HepG2 (cell line): ENCODE measurements around the gene SFT2D1.

ENCODE experiments used
- EZH2 ChIP-seq: conservative IDR thresholded peaks from 2 replicates; pipeline ENCODE4 v1.6.1; 2012; ENCODE audit warnings: mild to moderate bottlenecking, low read depth, low read length, moderate library complexity
- IKZF4 ChIP-seq: sonication (generic); formaldehyde crosslinking; IDR thresholded peaks from 2 replicates; pipeline ENCODE4 v1.5.1; 2020; ENCODE audit warnings: borderline replicate concordance, mild to moderate bottlenecking, low read depth, missing genetic modification reagents; ENCODE audit errors: not compliant biosample characterization
- MAFK ChIP-seq, 2 experiments: IDR thresholded peaks in 1 of 2; conservative IDR thresholded peaks in 1 of 2; 2 replicates each; pipeline ENCODE4 v1.6.1; 2011; ENCODE audit warnings: improper control_type of control experiment in 2 of 2, low read length in 2 of 2
- NFKB2 ChIP-seq: sonication (generic); formaldehyde crosslinking; IDR thresholded peaks from 2 replicates; pipeline ENCODE4 v1.4.0; 2020; ENCODE audit warnings: missing genetic modification reagents, borderline replicate concordance
- NR3C1 ChIP-seq: sonication (generic); formaldehyde crosslinking; IDR thresholded peaks from 2 replicates; pipeline ENCODE4 v1.4.0; 2020; ENCODE audit warnings: missing genetic modification reagents
- POLR2A ChIP-seq, 2 experiments: IDR thresholded peaks; 2 replicates each; pipeline ENCODE4 v1.6.1; 2011; ENCODE audit warnings: low read depth in 2 of 2, low read length in 2 of 2, mild to moderate bottlenecking in 1 of 2, moderate library complexity in 1 of 2; ENCODE audit not compliant: insufficient read depth in 1 of 2
- RAD51 ChIP-seq: fragments of 450-650 bp; IDR thresholded peaks from 2 replicates; pipeline ENCODE4 v1.6.1; 2016; ENCODE audit warnings: borderline replicate concordance
- SETDB1 ChIP-seq: sonication (generic); formaldehyde crosslinking; IDR thresholded peaks from 2 replicates; pipeline ENCODE4 v1.5.1; 2020; ENCODE audit warnings: missing genetic modification reagents, mild to moderate bottlenecking, borderline replicate concordance
- SNRNP70 ChIP-seq: fragments of 200-400 bp; formaldehyde crosslinking; IDR thresholded peaks from 2 replicates; pipeline ENCODE4 v1.6.1; 2017; ENCODE audit warnings: mild to moderate bottlenecking, low read depth, low read length, moderate library complexity
- ZFP41 ChIP-seq: sonication (generic); formaldehyde crosslinking; IDR thresholded peaks from 2 replicates; pipeline ENCODE4 v1.4.0; 2020; ENCODE audit warnings: mild to moderate bottlenecking, missing genetic modification reagents, borderline replicate concordance
- TF ChIP-seq, protein P1 (sequence below), 2 experiments: sonication (generic) in 1 of 2; formaldehyde crosslinking in 1 of 2; IDR thresholded peaks; 2 replicates each; pipeline versions ENCODE4 v1.4.0 to v1.6.1; 2018 to 2020; ENCODE audit warnings: missing genetic modification reagents in 2 of 2, borderline replicate concordance in 1 of 2, low read depth in 1 of 2, mild to moderate bottlenecking in 1 of 2, missing biosample characterization in 1 of 2
- TF ChIP-seq, protein P2 (sequence below): sonication (generic); formaldehyde crosslinking; IDR thresholded peaks from 2 replicates; pipeline ENCODE4 v1.4.0; 2020; ENCODE audit warnings: mild to moderate bottlenecking, missing genetic modification reagents
- TF ChIP-seq, protein P3 (sequence below): sonication (generic); formaldehyde crosslinking; IDR thresholded peaks from 2 replicates; pipeline ENCODE4 v1.4.0; 2020; ENCODE audit warnings: missing genetic modification reagents

DNA sequence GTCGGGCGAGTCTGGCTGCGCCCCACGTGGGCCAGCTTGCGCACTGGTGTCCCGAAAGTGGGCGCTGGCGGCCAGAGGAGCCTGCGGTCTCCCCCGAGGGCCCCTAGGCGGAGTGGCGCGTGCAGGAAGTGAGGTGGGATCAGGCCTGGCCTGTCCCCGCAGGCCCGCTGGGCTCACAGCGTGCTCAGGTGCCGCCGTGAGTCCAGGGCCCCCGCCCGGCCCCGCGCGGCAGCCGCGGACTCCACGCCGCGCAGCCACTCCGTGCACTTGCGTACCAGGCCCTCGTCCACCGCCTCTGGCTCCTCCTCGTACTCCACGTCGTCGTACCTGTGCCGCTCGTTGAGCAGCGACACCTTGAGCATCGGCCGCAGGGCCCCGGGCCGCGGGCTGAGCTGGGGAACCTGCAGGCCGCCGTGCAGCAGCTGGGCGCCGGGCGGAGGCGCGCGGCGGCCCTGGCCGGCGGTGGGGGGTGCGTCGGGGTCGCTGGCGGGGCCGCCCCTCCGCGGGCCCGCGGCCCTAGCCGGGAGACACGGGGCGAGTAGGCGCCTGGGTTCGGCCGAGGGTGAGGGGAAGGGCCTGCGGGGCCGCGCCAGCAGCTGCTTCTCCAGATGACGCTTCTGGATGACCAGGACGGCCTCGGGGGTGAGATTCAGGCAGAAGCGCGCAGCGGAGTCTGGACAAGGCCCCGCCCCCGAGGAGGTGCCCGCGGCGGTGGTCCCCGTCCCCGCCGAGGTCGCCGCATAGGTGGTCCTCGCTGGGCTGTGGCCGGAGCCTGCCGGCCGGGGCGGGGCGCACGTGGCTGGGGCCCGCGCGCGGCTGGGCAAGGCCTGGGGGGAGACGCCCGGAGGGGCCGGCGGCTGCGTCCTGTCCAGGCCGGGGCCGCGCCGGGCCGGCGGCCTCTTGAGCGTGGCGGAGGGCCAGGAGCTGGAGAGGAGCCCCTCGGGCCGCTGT, 35.0 kb downstream of the SFT2D1 start:
- TF ChIP-seq SNRNP70 (no peak), EZH2 (no peak), POLR2A (IDR thresholded peaks at IDR 0.05; ENCODE audit: insufficient read depth in 1 of 2, low read depth in 2 of 2, low read length in 2 of 2) (no peak), SETDB1 (CRISPR knock-in tag) (no peak), ZFP41 (CRISPR knock-in tag) (no peak), IKZF4 (CRISPR knock-in tag) (no peak), NFKB2 (no peak), MAFK (conservative IDR thresholded peaks at IDR 0.05 in 1 of 2, IDR thresholded peaks at IDR 0.05 in 1 of 2; ENCODE audit: low read length in 2 of 2) (no peak), NR3C1 (CRISPR knock-in tag) (no peak), RAD51 (no peak)
- TF ChIP-seq, protein P1, sequence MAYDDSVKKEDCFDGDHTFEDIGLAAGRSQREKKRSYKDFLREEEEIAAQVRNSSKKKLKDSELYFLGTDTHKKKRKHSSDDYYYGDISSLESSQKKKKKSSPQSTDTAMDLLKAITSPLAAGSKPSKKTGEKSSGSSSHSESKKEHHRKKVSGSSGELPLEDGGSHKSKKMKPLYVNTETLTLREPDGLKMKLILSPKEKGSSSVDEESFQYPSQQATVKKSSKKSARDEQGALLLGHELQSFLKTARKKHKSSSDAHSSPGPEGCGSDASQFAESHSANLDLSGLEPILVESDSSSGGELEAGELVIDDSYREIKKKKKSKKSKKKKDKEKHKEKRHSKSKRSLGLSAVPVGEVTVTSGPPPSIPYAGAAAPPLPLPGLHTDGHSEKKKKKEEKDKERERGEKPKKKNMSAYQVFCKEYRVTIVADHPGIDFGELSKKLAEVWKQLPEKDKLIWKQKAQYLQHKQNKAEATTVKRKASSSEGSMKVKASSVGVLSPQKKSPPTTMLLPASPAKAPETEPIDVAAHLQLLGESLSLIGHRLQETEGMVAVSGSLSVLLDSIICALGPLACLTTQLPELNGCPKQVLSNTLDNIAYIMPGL (CRISPR knock-in tag; IDR thresholded peaks at IDR 0.05; ENCODE audit: borderline replicate concordance in 1 of 2, low read depth in 1 of 2) = no peak
- TF ChIP-seq, protein P2, sequence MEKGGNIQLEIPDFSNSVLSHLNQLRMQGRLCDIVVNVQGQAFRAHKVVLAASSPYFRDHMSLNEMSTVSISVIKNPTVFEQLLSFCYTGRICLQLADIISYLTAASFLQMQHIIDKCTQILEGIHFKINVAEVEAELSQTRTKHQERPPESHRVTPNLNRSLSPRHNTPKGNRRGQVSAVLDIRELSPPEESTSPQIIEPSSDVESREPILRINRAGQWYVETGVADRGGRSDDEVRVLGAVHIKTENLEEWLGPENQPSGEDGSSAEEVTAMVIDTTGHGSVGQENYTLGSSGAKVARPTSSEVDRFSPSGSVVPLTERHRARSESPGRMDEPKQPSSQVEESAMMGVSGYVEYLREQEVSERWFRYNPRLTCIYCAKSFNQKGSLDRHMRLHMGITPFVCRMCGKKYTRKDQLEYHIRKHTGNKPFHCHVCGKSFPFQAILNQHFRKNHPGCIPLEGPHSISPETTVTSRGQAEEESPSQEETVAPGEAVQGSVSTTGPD (CRISPR knock-in tag) = no peak
- TF ChIP-seq, protein P3, sequence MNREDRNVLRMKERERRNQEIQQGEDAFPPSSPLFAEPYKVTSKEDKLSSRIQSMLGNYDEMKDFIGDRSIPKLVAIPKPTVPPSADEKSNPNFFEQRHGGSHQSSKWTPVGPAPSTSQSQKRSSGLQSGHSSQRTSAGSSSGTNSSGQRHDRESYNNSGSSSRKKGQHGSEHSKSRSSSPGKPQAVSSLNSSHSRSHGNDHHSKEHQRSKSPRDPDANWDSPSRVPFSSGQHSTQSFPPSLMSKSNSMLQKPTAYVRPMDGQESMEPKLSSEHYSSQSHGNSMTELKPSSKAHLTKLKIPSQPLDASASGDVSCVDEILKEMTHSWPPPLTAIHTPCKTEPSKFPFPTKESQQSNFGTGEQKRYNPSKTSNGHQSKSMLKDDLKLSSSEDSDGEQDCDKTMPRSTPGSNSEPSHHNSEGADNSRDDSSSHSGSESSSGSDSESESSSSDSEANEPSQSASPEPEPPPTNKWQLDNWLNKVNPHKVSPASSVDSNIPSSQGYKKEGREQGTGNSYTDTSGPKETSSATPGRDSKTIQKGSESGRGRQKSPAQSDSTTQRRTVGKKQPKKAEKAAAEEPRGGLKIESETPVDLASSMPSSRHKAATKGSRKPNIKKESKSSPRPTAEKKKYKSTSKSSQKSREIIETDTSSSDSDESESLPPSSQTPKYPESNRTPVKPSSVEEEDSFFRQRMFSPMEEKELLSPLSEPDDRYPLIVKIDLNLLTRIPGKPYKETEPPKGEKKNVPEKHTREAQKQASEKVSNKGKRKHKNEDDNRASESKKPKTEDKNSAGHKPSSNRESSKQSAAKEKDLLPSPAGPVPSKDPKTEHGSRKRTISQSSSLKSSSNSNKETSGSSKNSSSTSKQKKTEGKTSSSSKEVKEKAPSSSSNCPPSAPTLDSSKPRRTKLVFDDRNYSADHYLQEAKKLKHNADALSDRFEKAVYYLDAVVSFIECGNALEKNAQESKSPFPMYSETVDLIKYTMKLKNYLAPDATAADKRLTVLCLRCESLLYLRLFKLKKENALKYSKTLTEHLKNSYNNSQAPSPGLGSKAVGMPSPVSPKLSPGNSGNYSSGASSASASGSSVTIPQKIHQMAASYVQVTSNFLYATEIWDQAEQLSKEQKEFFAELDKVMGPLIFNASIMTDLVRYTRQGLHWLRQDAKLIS (CRISPR knock-in tag) = no peak
